Activated CD4-positive, alpha-beta T cell treated with anti-CD3 and anti-CD28 coated beads, Interleukin-2, Interleukin-4, amounts not matched to agents 100 ng/mL and 50 ng/mL, durations not matched to agents 16 hours and 8 hours (primary cell): ENCODE data around the gene TAC4.
"Not testable (repeated sequence)": the region's sequence is repeated elsewhere in the genome, so short reads cannot be mapped to it uniquely, and the experiment has no call there.

Source experiments
- DNase-seq: peaks from one replicate; pipeline ENCODE4 v3.0.0-alpha.2; 2020; ENCODE audit warnings: low spot score

TAC4 gene

DNA sequence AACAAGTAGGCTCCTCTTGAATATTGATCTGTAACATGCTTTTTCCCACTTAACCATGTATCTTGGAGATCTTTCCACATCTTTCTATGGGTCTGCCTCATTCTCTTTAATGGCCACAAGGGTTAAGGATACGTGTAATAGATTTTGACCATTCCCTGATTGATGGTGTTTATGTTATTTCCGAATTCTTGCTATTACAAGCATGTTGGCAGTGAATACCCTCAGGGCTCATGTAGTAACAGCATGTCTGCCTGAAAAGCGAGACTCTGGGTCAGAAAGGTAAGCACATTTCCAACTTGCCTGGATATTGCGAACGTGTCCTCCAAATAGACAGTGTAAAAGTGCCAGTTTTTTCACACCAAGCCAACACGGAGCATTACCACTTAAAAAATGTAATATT, 5.0 kb downstream of the TAC4 start:
- DNase-seq: no peak

DNA sequence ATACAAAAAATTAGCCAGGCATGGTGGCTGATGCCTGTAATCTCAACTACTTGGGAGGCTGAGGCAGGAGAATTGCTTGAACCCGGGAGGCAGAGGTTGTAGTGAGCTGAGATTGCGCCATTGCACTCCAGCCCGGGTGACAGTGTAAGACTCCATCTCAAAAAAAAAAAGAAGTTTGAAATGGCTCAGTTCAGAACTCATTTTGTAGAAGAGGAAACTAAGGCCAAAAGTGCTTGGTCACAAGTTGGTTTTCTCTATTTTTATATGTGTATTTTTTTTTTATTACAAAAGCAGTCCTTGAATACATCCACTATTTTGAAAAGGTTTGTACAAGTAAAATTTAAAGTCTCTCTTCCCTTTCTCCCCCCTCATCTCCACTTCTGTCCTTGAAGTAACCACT, 5.5 kb downstream of the TAC4 start:
- DNase-seq: no peak

DNA sequence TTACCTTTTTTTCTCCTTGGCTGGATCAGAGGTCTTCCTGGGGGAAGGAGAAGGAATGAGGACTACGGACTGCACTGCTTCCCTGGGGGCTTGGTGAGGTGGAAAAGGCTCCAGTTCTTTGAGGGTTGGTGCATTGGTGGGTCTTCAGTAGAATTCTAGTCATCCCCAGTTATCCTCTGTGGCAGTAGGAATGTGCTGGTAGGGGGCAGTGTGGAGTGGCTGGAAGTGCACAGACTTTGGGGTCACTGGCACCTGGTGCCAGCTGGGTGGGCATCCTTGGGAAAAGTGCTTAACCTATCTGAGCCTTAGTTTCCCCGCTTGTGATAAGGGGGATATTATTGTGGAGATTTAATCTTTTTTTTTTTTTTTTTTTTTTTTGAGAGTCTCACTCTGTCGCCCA, 6.3 kb downstream of the TAC4 start:
- DNase-seq: no peak

DNA sequence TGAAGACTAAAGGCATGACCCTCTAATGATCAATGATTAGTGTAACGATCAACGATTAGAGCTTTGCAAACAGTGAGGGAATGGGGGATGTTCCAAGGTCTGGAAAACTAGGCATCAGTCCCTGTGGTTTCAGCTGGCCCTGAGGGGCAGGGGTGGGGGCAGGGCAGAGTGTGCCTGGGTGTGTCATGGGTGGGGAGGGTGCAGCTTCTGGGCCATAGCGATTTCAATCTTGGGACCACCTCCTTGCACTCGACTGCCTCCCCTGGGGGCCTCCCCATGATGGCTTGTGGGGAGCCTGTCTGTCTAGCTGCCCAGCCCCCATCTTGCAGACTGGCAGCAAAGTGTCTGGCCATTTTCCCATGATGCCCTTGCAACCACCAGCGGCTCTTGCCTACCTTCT, 8.4 kb downstream of the TAC4 start:
- no peak for DNase-seq

DNA sequence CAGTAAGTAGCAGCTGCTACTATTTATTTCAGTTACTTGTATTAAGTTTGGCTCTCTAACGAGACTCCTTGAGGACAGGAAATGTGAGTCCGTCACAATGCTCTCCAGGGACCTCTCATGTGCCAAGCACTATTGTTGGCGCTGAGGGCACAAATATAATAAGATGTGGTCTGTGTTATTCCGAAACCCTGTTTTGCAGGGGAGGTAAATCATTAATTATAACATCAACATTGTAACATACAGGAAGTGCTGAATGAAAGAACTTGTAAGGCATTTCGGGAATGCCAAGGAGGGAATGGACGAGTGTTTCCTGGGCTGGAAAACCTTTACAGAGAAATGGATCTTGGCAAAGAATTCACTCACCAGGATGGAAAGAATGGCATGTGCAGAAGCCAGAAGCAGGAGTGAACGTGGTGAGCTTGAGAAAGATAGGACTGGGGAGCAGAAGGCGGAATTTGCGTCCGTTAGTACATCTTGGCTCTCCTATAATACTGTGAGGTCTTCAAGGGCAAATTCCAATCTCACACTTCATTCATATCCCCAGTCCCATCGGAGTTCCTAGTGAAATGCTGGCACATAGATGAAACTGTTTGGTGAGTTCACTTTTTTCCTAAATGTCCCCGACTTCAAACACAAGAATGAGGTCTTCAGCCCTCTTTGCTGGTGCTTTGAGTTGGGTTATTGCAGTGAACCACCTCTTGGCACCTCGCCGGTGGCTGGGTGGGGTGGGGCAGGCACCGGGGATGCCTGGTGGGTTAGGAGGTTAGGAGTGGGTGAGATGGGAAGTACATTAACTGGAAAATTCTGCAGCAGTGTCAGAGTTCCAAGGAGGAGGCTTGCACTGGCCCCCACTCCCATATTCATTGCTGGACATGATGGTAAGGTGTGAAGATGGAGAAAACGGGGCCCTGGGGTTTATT, 11.5 kb downstream of the TAC4 start:
- DNase-seq: no peak

DNA sequence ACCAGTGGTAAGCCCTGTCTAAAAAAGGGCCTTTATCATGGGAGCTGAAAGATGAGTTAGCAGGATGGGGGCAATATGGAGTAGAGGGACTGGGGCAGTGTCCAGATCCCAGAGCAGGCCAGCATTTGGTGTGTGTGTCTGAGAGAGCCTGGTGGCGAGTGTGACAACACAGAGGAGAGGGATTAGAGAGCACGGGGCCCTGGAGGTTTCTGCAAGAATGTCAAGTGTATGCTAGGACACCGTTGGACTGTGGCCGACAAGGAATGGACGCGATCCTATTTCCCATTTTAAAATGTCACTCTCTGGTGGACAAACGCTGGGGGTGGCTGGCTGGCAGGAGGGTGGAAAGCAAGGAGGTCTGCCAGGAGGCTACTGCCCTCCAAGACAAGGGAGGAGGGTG, 12.4 kb downstream of the TAC4 start:
- DNase-seq: no peak

DNA sequence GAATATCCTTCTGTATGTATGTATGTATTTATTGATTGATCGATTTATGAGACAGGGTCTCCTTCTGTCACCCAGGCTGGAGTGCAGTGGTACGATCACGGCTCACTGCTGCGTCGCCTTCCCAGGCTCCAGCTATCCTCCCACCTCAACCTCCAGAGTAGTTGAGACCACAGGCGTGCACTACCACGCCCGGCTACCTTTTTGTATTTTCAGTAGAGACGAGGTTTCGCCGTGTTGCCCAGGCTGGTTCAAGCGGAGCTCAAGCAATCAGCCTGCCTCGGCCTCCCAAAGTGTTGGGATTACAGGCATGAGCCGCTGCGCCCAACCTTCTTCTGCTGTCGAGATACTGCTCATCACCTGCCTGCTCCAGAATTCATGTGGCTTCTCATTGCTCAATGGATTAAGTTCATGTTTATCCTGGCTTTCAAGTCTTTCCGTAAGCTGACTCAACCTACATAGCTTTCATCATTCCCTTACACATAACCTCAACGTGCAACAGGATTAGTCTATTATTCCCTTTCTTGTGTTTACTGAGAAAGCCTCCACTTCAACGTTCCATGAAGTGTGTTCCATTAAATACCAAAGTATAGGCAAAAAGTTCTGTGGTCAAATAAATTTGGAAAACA, 13.6 kb downstream of the TAC4 start:
- no peak for DNase-seq

DNA sequence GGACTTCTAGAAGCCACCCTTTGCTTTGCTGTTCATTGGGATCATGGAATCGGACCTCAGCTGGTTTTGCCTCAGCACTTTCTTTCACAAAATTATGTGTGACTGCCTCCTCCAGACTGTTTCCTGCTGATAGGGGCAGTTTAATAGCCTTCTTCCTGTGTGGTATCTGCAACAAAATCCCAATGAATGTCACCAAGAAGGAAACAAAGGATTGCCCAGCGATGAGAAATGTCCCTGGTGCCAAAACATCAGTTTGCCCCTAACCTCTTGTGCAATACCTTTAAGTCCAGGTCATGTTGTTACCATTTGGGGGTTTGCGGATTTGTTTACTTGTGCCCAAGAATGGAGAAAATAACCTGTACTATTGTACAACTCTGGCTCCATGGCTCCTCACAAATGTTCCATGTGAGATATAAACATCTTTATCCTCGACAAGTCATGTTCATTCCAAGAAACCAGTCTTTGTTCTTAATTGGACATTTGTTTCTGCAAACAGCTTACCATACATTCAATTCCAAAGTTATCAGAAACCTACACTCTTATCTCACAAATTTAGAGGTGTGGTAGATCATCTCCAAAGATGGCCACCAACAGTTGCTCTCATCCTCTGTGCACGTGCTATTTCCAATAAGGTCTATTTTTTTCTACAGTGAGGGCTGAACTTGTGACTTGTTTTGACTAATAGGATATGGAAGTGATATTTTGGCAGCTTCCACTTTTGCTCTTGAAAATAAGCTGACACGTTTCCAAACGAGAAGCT, 14.8 kb downstream of the TAC4 start:
- DNase-seq: no peak

DNA sequence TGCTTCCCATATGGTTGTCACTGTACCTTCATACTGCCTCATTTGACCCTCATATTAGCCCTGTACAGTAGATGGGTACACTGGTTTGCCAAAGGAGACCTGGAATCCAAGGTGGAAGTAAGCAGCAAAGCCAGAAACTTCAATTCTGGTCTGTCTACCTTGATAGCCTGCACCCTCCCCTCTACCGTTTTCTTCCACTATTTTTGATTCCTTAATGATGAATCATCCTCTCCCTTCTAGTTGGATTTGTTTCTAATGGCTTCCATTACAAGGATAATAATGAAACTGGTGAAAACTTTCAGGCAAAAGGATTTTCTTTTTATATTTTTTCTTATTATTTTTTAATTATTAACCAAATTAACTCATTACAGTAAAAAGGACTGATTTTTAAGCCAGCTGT, 17.3 kb downstream of the TAC4 start:
- no peak for DNase-seq

DNA sequence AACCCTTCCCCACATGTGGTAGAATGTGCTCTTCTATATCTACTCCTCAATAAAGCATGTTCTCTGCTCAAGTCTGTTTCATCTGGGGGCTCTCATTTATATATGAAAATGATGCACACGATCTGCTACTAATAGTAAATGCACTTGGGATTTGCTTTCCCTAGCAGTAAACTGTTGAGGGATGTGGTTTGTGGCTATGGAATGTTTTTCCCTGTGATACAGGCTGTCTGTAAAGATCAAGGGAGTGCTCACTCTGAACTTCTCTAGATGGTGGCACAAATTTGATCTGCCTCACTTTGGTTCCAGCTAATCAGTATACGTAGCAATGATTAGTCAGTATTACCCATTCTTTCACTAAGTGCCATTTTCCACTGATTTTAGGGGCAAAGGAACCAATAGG, 18.8 kb downstream of the TAC4 start:
- no peak for DNase-seq

DNA sequence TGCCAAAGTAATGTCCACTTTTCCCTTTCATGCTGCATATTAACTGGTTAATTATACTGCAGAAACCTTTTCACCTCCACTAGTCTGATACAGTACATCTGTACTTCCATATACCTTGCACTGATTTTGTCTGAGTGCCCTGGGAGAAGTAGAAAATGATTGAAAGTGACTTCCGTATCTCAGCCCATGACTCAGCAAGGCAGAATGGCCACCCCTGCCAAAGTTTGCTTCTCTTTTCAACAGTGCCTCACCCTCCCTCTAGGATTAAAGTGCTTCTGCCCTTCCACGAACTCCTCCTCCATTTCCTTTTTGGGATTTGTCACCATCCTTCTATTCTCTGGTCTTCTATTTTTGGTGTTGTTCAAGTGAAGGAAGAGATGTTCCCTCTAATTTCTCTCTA, 19.5 kb downstream of the TAC4 start:
- DNase-seq: not testable (repeated sequence)

DNA sequence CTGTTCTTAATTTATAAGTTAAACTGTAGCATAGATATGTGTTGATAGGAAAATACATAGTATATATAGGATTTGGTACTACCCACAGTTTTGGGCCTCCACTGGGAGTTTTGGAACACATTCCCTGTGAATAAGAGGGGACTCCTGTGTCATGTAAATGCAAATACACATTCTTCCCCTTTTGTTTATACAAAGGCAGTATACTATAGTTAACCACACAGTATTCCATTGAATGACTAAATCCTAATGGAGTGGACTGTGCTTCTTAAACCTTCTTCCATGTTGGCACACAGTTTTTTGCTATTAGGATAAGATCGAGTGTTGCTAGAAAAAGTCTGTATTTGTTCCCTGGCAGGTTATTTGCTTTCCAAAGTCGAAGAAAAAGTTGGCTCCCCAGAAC, 22.2 kb downstream of the TAC4 start:
- no peak for DNase-seq

DNA sequence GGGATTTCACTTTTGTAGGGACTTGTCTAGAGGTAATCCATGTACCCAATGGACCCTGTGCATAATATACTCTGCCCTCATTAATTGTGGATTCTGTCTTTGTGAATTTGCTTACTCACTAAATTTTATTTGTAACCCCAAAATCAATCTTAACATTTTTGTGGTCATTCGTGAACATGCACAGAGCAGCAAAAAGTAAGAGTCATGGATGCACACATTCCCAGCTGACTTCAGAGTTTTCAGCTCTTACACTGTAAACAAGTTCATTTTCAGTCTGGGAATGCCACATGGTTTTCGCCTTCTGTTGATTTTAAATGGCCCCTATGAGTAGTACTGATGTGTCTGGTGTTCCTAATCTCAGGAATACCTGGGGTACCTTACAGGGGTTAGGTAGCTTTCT, 24.3 kb downstream of the TAC4 start:
- DNase-seq: no peak

DNA sequence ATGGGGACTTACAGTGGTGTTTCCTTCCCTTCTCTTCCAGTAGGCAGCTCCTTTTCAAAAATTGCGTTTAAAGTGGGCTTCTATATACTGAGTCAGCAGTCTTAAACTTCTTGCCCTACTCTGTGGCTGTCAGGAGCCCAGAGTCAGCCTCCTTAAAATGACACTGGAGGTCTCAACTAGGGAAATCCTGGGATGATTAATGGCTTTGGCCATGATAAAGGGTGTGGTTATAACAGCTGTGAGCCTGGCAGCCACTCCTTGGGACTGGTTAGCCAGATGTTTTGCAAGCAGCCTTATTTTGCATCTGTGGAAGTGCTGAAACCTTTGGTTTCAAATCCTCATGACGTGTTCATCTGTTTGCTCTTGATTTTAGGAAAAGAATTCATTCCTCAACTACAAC, 25.0 kb downstream of the TAC4 start:
- DNase-seq: no peak

DNA sequence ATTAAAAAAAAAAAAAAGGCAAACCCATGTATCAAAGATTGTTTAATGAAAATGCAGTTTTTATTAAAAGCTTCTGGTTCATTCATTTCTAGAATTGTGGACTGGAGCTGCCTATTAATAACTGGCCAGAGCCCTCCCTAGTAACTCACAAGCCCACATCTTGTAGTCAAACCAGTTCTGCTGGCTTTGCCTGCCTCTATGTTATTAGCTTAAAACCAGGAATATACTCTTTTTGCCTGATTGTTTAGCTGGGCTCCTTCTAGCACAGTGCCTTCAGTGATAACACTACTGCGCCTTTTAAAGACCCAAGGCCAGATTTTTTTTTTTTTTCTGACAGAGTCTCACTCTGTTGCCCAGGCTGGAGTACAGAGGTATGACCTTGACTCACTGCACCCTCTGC, 26.0 kb downstream of the TAC4 start:
- no peak for DNase-seq

DNA sequence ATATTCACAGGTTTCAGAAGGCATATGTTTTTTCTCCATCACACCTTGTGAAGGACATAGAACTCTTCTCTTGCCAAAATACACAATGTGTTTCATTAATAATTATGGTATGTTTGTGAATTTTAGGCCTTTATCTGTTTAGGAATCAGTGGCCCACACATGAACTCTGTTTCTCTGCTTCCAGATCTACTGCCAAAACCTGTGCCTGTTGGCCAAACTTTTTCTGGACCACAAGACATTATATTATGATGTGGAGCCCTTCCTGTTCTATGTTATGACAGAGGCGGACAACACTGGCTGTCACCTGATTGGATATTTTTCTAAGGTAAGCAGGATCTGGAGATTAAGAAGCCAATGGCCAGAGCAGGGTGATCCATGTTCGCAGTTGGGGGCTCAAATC, 26.4 kb downstream of the TAC4 start:
- no peak for DNase-seq

DNA sequence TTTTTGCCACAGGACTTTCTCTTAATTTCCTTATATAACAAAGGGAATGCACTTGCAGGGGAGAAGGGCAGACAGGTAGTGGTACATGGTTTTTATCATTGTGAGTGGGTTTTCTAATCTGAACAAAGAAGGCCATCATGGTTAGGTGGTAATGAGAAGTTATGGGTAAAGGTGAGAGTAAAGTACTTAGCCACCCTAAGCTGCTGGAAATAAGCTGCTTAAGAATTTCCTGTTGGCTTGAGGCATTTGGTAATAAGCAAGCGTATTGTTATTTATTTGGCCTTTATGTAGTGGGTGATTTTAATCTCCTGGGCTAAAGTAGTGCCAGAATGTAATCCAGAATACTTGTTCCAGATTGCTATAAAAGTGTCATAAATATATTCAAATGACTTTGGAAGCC, 27.1 kb downstream of the TAC4 start:
- no peak for DNase-seq

DNA sequence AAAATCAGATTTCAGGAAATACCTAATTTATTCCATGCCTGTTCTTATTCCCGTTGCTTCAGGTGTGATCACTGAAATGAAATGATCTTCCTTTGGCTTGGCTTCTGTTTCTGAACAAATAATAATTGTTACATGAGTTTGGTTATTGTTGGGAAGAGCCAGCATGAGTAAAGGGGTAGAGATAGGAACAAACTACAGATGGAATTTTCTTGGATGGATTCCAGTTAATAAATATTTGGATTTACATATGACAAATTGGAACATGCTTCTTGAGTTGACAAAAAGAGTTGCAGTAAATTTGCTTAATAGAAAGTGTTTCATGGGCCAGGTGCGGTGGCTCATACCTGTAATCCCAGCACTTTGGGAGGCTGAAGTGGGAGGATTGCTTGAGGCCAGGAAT, 28.2 kb downstream of the TAC4 start:
- DNase-seq: no peak

DNA sequence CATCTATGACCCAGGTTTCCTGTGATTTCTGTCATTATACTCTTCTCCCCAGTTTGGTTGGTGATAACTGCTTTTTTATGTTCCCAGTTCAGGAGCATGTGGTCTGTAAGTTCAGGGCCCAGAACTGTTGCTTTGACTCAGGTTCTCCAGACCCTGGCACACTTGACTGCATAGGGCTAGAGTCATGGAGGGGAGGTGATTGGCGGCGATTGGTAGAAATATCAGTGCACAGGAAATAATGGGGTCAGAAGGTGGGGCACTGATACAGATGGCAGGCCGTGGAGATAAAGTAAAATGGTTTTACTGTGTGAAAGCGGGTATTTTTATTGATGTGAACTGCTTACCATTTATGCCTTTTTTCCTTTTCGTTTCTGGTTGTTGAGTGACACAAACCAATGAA, 28.7 kb downstream of the TAC4 start:
- DNase-seq: no peak

DNA sequence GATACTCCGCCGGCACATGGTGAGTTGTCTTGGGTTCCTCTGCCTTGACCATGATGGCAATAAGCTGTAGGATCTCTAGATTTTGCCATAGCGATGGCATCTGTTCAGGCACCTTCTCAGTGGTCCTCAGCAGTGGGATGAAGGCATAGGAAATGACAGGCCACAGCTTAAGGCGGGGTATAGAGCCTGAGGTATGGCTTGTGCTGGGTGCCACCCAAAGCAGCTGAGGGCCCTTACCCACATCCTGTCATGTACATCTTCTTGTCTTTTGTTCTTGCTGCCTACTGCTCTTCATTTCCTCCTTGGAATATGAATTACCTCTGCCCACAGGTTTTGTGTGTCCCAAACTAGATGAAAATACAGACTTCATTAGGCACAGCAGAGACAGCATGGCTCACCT, 29.9 kb downstream of the TAC4 start:
- DNase-seq: peak; percentile 54

DNA sequence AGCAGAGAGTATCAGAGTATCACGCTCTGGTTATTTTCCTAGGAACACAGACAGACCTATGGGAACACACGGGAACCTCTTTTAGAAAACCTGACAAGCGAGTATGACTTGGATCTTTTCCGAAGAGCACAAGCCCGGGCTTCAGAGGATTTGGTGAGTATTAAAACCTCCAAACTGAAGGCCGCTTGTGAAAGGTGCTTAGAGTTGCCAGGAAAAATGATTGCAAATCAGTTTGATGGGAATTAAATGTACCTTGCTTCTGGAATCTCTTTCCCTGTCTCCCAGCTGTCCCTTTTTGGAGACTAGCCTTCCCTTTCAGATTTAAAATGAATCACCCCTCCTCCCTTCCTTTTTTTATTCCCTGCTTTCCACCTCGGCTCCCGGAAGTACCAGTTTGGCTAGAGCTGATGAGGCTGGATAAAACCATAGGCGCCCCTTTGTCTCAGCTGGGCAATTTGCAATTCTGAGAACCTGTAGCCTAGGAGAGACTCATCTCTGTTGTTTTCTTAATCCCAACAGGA, 32.0 kb downstream of the TAC4 start:
- DNase-seq: no peak

DNA sequence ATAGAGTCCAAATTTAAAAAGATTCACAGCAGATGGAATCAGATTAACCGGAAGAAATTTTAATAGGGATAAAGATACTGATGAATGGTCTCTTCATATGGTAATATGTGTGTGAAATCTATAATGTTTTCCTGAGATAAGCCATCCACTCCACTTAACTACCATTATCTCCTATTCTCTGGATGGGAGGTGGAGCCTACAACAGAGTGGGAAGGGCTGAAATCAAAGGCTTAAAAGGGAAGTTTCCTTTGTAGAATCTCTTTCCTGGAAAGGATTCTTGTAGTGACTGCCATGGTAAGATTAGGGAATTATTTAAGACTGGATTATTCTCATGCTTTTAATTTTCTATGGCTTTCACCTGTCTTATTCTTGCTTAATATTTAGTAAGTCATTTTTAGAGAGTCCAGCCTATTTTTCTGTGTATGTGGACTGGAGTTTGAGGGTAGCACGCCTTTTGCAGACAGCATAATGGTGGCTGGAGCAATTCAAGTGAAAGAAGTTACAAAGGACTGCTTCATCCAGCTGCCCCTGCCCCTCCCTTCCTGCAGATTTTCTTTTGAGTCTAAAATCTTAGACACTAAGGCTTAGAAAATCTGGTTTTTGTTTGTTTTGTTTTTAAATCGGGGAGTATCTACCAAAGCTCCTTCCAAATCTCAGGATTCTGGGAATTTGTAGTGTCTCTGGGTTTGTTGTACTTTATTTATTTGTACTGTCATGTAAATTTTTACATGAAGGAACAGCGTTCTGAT, 32.9 kb downstream of the TAC4 start:
- no peak for DNase-seq
